Measurements from ENCODE around the gene TAGLN.
"Not testable (repeated sequence)": the region's sequence is repeated elsewhere in the genome, so short reads cannot be mapped to it uniquely, and the experiment has no call there.

DNA sequence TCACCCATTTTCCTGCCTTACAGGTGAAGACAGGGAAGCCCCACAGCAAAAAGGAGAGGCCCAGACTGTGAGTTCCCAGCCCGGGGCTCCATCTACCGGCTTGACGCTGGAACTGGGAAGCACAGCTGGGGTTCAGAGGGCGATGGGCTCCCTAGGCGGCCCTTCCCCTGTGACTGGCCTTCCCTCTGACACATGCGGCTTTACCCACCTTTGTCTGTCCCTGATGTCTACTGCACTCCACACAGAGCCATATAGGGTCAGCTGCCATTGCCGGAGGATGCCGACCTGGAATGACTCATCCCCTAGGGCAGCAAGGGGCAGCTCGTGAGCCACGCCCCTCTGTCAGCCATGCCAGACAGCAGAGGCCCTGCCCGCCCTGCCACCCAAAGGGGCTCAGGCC lies 7.7 kb downstream of the TAGLN start:
- TF ChIP-seq, protein P1, sequence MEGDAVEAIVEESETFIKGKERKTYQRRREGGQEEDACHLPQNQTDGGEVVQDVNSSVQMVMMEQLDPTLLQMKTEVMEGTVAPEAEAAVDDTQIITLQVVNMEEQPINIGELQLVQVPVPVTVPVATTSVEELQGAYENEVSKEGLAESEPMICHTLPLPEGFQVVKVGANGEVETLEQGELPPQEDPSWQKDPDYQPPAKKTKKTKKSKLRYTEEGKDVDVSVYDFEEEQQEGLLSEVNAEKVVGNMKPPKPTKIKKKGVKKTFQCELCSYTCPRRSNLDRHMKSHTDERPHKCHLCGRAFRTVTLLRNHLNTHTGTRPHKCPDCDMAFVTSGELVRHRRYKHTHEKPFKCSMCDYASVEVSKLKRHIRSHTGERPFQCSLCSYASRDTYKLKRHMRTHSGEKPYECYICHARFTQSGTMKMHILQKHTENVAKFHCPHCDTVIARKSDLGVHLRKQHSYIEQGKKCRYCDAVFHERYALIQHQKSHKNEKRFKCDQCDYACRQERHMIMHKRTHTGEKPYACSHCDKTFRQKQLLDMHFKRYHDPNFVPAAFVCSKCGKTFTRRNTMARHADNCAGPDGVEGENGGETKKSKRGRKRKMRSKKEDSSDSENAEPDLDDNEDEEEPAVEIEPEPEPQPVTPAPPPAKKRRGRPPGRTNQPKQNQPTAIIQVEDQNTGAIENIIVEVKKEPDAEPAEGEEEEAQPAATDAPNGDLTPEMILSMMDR (conservative IDR thresholded peaks at IDR 0.05): not testable (repeated sequence)
- TF ChIP-seq EZH2 (IDR thresholded peaks at IDR 0.05; ENCODE audit: low read depth): not testable (repeated sequence)
